Measurements from ENCODE around the gene PET100.

PET100 gene

GRCh38 chr19:7607874-7608560 lies 21.6 kb upstream of the PET100 start:
- TF ChIP-seq CTCF (IDR thresholded peaks at IDR 0.05; ENCODE audit: low read length) (no peak), EZH2 (IDR thresholded peaks at IDR 0.05; ENCODE audit: borderline replicate concordance, low read length) (no peak)
- Histone ChIP-seq H3K9me2 (ENCODE audit: low read depth, low read length) (no peaks in the 10 kb centered on the region), H3K79me2 (ENCODE audit: insufficient read depth, low read length) (no peaks in the 10 kb centered on the region), H3K36me3 (ENCODE audit: insufficient read depth, low read length) (no peaks in the 10 kb centered on the region), H3K9ac (ENCODE audit: low read length) (no peak overlapping the region), H3K27me3 (ENCODE audit: insufficient read depth, low read length) (no peaks in the 10 kb centered on the region), H3K4me3 (ENCODE audit: low read depth, low read length, poor library complexity, severe bottlenecking) (no peak overlapping the region), H2AFZ (ENCODE audit: low read length) (no peak overlapping the region), H3K27ac (ENCODE audit: low read depth, low read length, poor library complexity, severe bottlenecking) (no peak overlapping the region), H4K20me1 (ENCODE audit: insufficient read depth, low read length) (no peaks in the 10 kb centered on the region), H3K9me3 (ENCODE audit: low read length) (no peaks in the 10 kb centered on the region), H3K4me1 (ENCODE audit: insufficient read depth, low read length, severe bottlenecking) (no peaks in the 10 kb centered on the region), H3K4me2 (ENCODE audit: low read length) (no peak overlapping the region), H3F3A (ENCODE audit: insufficient read depth, low read length) (no peaks in the 10 kb centered on the region)

- TF ChIP-seq EZH2 (IDR thresholded peaks at IDR 0.05; ENCODE audit: borderline replicate concordance, low read length) (no peak), CTCF (IDR thresholded peaks at IDR 0.05; ENCODE audit: low read length) (no peak)
- no peak overlapping the region for H3K4me3 ChIP-seq (ENCODE audit: low read depth, low read length, poor library complexity, severe bottlenecking)
- H4K20me1 ChIP-seq (ENCODE audit: insufficient read depth, low read length): no peaks in the 10 kb centered on the region
- no peaks in the 10 kb centered on the region for H3K79me2 ChIP-seq (ENCODE audit: insufficient read depth, low read length)
- H3K27me3 ChIP-seq (ENCODE audit: insufficient read depth, low read length): no peaks in the 10 kb centered on the region
- no peaks in the 10 kb centered on the region for H3F3A ChIP-seq (ENCODE audit: insufficient read depth, low read length)
- H3K9me2 ChIP-seq (ENCODE audit: low read depth, low read length): no peaks in the 10 kb centered on the region
- H3K4me2 ChIP-seq (ENCODE audit: low read length): no peak overlapping the region
- no peaks in the 10 kb centered on the region for H3K36me3 ChIP-seq (ENCODE audit: insufficient read depth, low read length)
- H3K9me3 ChIP-seq (ENCODE audit: low read length): no peaks in the 10 kb centered on the region
- no peak overlapping the region for H2AFZ ChIP-seq (ENCODE audit: low read length)
- H3K9ac ChIP-seq (ENCODE audit: low read length): no peak overlapping the region
- H3K27ac ChIP-seq (ENCODE audit: low read depth, low read length, poor library complexity, severe bottlenecking): no peak overlapping the region
- no peaks in the 10 kb centered on the region for H3K4me1 ChIP-seq (ENCODE audit: insufficient read depth, low read length, severe bottlenecking)
Measured at GRCh38 chr19:7610491-7611240, 18.9 kb upstream of the PET100 start.

- Histone ChIP-seq H3K4me2 (ENCODE audit: low read length) (no peak overlapping the region), H3K79me2 (ENCODE audit: insufficient read depth, low read length) (no peaks in the 10 kb centered on the region), H3F3A (ENCODE audit: insufficient read depth, low read length) (no peaks in the 10 kb centered on the region), H3K36me3 (ENCODE audit: insufficient read depth, low read length) (no peaks in the 10 kb centered on the region), H3K9me2 (ENCODE audit: low read depth, low read length) (no peaks in the 10 kb centered on the region), H3K27me3 (ENCODE audit: insufficient read depth, low read length) (no peaks in the 10 kb centered on the region), H3K4me1 (ENCODE audit: insufficient read depth, low read length, severe bottlenecking) (no peaks in the 10 kb centered on the region), H4K20me1 (ENCODE audit: insufficient read depth, low read length) (no peaks in the 10 kb centered on the region), H3K9ac (ENCODE audit: low read length) (no peak overlapping the region), H3K27ac (ENCODE audit: low read depth, low read length, poor library complexity, severe bottlenecking) (no peak overlapping the region), H3K9me3 (ENCODE audit: low read length) (no peaks in the 10 kb centered on the region), H3K4me3 (ENCODE audit: low read depth, low read length, poor library complexity, severe bottlenecking) (no peak overlapping the region), H2AFZ (ENCODE audit: low read length) (no peak overlapping the region)
- no peak for TF ChIP-seq CTCF (IDR thresholded peaks at IDR 0.05; ENCODE audit: low read length)
- TF ChIP-seq EZH2 (IDR thresholded peaks at IDR 0.05; ENCODE audit: borderline replicate concordance, low read length): no peak
Measured at GRCh38 chr19:7611541-7612279, 17.9 kb upstream of the PET100 start.

All from OCI-LY1 (cell line).